GM19043 (cell line): Measurements from ENCODE around the gene CATSPERD.

Experiments used
- ATAC-seq: cut with Tn5 transposase; IDR thresholded peaks from one replicate; pipeline ENCODE4 v1.9.1; 2021; ENCODE audit warnings: low read depth; ENCODE audit not compliant: unreplicated experiment

Gene CATSPERD

DNA sequence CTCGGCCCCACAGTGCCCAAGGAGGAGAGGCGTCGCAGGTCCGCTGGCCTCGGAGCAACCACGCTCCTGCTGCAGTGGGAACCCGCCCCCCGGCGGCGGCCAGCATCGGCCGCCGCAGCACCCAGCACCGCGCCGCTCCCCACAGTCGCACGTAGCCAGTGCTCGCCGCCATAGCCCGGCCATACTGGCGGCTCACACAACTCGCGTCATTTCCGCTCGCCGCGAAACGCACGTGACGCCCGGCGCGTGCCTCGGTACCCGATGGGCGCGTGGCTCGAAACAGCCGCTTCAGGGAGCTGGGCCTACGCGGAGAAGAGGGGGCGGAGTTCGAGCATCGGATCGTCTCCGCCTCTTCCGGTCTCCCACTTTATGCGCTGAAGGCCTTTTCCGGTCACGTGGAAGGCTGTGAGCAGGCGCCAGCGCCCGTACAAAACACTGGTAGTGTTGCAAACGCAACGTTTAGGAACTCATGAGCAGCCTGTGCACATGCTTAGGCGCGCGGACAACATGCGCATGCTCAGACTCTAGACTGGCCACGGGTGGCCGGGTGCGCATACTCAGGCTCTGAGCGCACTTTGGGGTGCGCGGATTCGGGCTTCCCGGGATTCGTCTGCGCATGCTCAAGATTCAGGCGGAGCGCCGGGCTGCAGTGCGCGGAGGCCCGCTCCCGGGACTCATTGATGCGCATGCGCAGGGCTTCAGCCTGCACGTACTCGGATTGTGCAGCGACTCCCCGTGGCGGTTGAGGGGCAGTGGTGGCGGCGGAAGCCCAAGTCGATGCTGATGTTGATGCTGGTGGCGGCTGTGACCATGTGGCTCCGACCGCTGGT, at the start of gene CATSPERD, which contains the start of gene LONP1:
Gene CATSPERD, plus strand, starts transcription at position 677 of the 830 bp plus-strand sequence. Its CDS starts 101 bp downstream, at position 778.
Gene LONP1, minus strand, starts transcription at position 186 of the 830 bp plus-strand sequence. Its CDS starts 14 bp downstream, at position 172.
- ATAC-seq = peak; percentile 79

- no peak for ATAC-seq
Measured at GRCh38 chr19:5671600-5671999, 48.8 kb upstream of the CATSPERD start.

GRCh38 chr19:5672708-5673459, 47.6 kb upstream of the CATSPERD start:
- no peak for ATAC-seq

GRCh38 chr19:5673752-5674151, 46.7 kb upstream of the CATSPERD start:
- no peak for ATAC-seq

- ATAC-seq = no peak
Measured at GRCh38 chr19:5674714-5675113, 45.7 kb upstream of the CATSPERD start.

- ATAC-seq = no peak
Measured at GRCh38 chr19:5676105-5676771, 44.2 kb upstream of the CATSPERD start.

- ATAC-seq = no peak
Measured at GRCh38 chr19:5676772-5677105, 43.7 kb upstream of the CATSPERD start.

- no peak for ATAC-seq
Measured at GRCh38 chr19:5677136-5677535, 43.3 kb upstream of the CATSPERD start.

DNA sequence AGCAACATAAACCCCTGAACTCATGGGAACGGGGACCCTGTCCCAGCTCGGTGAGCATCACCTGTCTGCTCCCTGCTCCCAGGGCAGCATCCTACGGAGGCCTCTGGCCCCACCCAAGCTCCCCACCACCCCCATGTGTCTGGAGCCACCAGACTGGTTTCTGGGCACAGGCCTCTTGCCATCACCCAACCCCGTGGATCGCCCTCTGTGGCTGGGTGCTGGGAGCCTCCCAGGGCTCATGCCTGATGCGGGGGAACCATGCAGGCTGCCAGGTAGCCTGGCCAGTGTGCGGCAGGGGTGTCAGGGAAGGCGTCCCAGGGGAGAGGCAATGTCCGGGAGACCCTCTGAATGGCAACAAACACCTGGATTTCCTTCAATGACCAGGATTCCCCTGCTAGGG, 42.9 kb upstream of the CATSPERD start:
- ATAC-seq = no peak

- no peak for ATAC-seq
Measured at GRCh38 chr19:5678071-5678718, 42.2 kb upstream of the CATSPERD start.

GRCh38 chr19:5679289-5680083, 41.0 kb upstream of the CATSPERD start:
- ATAC-seq = no peak

DNA sequence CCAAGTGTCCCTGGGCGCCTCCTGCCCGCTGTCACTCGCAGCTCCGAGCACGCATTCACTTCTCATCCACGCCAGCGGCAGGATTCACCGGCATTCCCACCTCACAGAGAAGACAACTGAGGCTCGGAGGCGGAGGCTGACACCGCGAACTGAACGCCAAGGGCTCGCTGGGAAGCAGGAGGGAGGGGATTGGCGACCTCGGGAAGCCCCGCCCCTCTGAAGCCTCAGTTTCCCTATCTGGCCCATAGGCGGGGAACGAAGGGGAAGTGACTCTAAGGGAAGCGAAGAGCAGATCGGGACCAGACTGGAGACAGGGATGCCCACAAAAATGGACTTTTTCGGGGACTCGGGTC, 40.4 kb upstream of the CATSPERD start:
- ATAC-seq = no peak

DNA sequence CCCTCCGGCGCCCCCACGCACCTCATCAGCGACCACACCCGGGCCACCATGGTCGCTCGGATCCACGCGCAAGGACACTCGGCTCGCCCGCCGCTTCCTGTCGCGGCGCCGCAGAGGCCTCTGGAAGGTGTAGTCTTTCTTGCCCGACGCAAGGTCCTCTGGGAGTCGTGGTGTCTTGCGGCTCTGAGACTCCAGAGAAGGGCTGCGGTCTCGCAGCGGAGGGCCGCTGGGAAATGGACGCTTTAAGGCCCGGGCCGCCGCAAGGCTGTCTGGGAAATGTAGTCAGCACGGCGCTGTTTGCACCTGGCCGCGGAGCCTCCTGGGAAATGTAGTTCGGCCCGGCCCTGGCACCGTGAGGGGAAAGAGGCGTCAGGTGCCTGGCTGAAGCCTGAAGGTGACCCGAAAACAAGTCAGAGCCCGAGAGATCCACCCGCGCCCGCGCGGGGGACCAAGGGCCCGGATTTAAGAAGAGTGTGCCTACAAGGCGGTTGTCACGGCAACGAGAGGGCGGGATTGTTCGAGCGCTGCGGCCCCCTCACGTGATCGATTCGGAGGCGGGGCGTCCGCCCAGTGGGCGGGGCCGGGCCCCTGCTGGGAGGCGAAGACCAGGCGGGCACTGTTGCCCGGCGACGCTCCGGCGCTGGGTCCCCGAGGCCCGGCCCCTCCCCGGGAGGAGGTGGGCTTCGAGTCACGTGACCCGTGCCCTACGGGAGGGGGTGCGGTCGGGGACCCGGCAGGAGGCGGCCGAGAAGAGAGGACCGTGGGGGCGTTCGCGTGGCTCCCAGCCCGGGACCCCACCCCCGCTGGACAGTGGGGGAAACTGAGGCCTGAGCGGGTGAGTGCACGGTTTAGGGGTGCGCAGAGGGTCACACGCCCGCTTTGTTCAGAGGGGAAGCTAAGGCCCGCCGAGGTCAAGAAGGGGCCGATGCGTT, 39.7 kb upstream of the CATSPERD start, which contains the start of the genes HSD11B1L and MICOS13:
Gene HSD11B1L, plus strand, starts transcription at position 591 of the 932 bp plus-strand sequence. CDS start 3,806 bp downstream, outside the sequence.
Gene MICOS13, minus strand, starts transcription at position 80 of the 932 bp plus-strand sequence. Its CDS starts 30 bp downstream, at position 50.
- peak; percentile 81 for ATAC-seq

DNA sequence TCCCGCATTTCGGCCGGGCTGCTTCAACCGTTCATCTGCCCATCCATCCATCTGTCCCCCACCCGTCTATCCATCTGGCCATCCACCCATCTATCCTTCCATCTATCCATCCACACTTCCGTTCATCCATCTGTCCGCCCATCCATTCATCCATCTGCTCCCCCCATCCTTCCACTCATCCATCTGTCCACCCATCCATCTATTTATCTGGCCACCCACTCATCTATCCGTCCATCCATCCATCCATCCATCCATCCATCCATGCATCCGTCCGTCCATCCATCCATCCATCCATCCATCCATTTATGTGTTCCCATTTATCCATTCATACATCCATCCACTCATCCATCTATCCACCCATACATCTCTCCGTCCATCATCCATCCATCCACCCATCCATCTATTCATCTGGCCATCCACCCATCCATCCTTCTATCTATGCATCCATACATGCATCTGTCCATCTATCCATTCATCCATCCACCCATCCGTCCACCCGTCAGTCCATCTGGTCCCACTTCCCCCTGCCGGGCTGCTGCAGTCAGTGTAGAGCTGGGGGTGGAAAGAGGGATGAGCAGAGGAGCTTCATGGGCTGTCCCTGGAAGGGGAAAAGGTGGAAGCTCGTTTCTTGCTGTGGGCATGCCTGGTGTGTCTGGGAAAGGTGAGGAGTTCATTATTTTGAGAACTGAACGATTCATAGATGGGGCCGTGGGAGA, 38.9 kb upstream of the CATSPERD start:
- ATAC-seq = no peak

- no peak for ATAC-seq
Measured at GRCh38 chr19:5682107-5682482, 38.3 kb upstream of the CATSPERD start.

DNA sequence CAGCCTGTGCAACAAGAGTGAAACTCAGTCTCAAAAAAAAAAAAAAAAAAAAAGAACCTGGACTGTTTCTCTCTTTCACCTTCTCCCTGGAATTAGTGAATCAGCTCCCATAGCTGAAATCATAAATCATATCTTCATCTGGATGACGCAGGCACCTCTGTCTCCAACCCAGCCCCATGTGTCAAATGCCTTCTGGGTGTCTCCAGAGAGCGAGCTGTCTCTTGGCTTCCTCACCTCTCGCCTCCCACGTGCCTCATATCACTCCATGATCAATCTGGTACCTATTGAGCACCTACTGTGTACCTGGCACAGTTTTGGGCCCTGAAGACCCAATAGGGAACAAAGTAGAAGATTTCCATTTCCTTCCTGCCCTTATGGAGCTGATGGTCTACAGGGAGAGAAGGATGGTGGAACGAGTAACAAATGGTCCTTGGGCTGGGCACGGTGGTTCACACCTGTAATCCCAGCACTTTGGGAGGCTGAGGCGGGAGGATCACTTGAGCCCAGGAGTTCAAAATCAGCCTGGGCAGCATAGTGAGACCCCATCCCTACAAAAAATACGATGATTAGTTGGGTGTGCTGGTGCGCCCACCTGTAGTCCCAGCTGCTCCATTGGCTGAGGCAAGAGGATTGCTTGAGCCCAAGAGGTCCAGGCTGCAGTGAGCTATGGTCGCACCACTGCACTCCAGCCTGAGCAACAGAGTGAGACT, 37.1 kb upstream of the CATSPERD start:
- ATAC-seq = no peak

GRCh38 chr19:5684694-5685430, 35.6 kb upstream of the CATSPERD start:
- ATAC-seq = no peak
